HepG2 (cell line): ENCODE results near the gene PDCD2L. TPM values are rescaled to one million over a fixed set of nuclear protein-coding genes. Genes with fewer than 3 reads are reported as not detected.

ENCODE experiments used
- ATM ChIP-seq: fragments of 450-650 bp; IDR thresholded peaks from 2 replicates; pipeline ENCODE4 v1.7.1; 2017; ENCODE audit warnings: mild to moderate bottlenecking, borderline replicate concordance
- IRF2 ChIP-seq: IDR thresholded peaks from 2 replicates; pipeline ENCODE4 v1.6.1; 2018; ENCODE audit warnings: missing genetic modification reagents, missing compliant biosample characterization
- IRX3 ChIP-seq: sonication (generic); formaldehyde crosslinking; IDR thresholded peaks from 2 replicates; pipeline ENCODE4 v1.8.1; 2023; ENCODE audit warnings: mild to moderate bottlenecking, low read depth, missing genetic modification reagents, borderline replicate concordance
- MXD1 ChIP-seq: sonication (generic); formaldehyde crosslinking; IDR thresholded peaks from 2 replicates; pipeline ENCODE4 v1.4.0; 2020; ENCODE audit warnings: mild to moderate bottlenecking, missing genetic modification reagents
- RFX1 ChIP-seq: fragments of 450-650 bp; IDR thresholded peaks from 2 replicates; pipeline ENCODE4 v1.6.1; 2017
- RFXANK ChIP-seq: IDR thresholded peaks from 2 replicates; pipeline ENCODE4 v1.6.1; 2016
- SMARCC2 ChIP-seq: fragments of 450-650 bp; IDR thresholded peaks from 2 replicates; pipeline ENCODE4 v1.6.1; 2017; ENCODE audit warnings: antibody characterized with exemption, mild to moderate bottlenecking
- TCF7L2 ChIP-seq: IDR thresholded peaks from 2 replicates; pipeline ENCODE4 v1.6.1; 2011; ENCODE audit warnings: mild to moderate bottlenecking, low read depth, low read length, moderate library complexity
- ZSCAN9 ChIP-seq: IDR thresholded peaks from 2 replicates; pipeline ENCODE4 v1.6.1; 2016; ENCODE audit warnings: borderline replicate concordance
- ZZZ3 ChIP-seq: sonication (generic); formaldehyde crosslinking; IDR thresholded peaks from 2 replicates; pipeline ENCODE4 v1.4.0; 2020; ENCODE audit warnings: missing genetic modification reagents, mild to moderate bottlenecking, borderline replicate concordance
- polyA plus RNA-seq, 8 experiments: library from polyadenylated mRNA; depleted of rRNA in 3 of 8; stranded (reverse) in 7 of 8; unstranded in 1 of 8; fragments of >200 nt; fragmentation: Illumina TruSeq in 4 of 8; extraction: Trizol in 4 of 8; gene quantifications; 2 replicates each; pipeline versions ENCODE4 v1.2.1 to v1.2.3, GENCODE V29; 2011 to 2016; ENCODE audit warnings: low read depth in 4 of 8, missing spikeins in 1 of 8, mixed read lengths in 1 of 8; ENCODE audit not compliant: insufficient read depth in 1 of 8
- total RNA-seq, 5 experiments: library from RNA; depleted of rRNA; stranded (reverse); fragments of >200 nt; fragmentation: Illumina TruSeq; extraction: Trizol; gene quantifications; 2 replicates each; pipeline ENCODE4 v1.2.3, GENCODE V29; 2016; ENCODE audit warnings: low read depth in 1 of 5
- TF ChIP-seq, protein P1 (sequence below): sonication (generic); formaldehyde crosslinking; IDR thresholded peaks from 2 replicates; pipeline ENCODE4 v1.4.0; 2020; ENCODE audit warnings: mild to moderate bottlenecking, missing genetic modification reagents
- TF ChIP-seq, protein P2 (sequence below): sonication (generic); formaldehyde crosslinking; IDR thresholded peaks from 2 replicates; pipeline ENCODE4 v1.4.0; 2020; ENCODE audit warnings: missing genetic modification reagents
- TF ChIP-seq, protein P3 (sequence below): sonication (generic); formaldehyde crosslinking; IDR thresholded peaks from 2 replicates; pipeline ENCODE4 v1.4.0; 2020; ENCODE audit warnings: missing genetic modification reagents

The PDCD2L gene
- total and polyA plus RNA-seq, 2 of the 13 experiments (the other 11 are each of a cell fraction or from before 2014, with no cell fraction given), result 29.3 to 35.2 TPM

DNA sequence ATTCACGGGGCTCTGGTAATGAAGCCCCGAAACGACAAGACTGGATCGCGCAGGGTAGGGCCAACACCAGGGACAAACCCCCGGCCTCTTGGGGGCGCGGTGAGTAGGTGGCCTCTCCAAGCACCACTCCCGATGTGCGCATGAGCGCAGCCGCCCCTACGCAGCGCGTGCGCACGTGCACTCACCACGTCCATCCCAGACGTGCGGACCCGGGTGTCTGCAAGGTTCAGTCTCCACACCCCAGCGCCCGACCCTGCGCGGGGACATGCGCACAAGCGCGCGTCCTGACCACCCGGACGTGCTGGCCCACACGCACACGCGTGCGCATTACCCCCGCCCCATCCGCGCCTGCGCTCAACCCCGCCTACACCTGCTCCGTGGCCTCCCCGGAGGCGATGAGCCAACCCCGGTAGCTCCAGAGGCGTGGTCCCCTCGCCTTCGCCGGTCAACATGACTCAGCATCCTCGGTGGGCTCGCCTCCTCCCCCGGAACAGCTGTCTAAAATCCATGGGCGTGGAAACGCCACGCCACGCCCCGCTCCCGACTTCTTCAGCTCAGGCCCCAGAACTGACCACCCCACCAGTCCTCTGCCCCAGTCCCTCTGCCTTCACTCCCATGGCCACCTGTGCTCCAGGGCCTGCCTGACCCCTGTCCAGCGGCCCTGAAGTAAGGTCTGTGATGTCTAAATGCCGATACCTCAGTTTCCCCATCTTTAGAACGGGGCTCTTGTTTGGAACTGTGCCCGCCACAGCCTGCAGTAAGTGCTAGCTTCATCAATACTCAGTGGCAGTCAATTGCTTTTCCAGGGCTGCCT is 44.9 kb upstream of the PDCD2L start (continued):
- TF ChIP-seq, protein P1, sequence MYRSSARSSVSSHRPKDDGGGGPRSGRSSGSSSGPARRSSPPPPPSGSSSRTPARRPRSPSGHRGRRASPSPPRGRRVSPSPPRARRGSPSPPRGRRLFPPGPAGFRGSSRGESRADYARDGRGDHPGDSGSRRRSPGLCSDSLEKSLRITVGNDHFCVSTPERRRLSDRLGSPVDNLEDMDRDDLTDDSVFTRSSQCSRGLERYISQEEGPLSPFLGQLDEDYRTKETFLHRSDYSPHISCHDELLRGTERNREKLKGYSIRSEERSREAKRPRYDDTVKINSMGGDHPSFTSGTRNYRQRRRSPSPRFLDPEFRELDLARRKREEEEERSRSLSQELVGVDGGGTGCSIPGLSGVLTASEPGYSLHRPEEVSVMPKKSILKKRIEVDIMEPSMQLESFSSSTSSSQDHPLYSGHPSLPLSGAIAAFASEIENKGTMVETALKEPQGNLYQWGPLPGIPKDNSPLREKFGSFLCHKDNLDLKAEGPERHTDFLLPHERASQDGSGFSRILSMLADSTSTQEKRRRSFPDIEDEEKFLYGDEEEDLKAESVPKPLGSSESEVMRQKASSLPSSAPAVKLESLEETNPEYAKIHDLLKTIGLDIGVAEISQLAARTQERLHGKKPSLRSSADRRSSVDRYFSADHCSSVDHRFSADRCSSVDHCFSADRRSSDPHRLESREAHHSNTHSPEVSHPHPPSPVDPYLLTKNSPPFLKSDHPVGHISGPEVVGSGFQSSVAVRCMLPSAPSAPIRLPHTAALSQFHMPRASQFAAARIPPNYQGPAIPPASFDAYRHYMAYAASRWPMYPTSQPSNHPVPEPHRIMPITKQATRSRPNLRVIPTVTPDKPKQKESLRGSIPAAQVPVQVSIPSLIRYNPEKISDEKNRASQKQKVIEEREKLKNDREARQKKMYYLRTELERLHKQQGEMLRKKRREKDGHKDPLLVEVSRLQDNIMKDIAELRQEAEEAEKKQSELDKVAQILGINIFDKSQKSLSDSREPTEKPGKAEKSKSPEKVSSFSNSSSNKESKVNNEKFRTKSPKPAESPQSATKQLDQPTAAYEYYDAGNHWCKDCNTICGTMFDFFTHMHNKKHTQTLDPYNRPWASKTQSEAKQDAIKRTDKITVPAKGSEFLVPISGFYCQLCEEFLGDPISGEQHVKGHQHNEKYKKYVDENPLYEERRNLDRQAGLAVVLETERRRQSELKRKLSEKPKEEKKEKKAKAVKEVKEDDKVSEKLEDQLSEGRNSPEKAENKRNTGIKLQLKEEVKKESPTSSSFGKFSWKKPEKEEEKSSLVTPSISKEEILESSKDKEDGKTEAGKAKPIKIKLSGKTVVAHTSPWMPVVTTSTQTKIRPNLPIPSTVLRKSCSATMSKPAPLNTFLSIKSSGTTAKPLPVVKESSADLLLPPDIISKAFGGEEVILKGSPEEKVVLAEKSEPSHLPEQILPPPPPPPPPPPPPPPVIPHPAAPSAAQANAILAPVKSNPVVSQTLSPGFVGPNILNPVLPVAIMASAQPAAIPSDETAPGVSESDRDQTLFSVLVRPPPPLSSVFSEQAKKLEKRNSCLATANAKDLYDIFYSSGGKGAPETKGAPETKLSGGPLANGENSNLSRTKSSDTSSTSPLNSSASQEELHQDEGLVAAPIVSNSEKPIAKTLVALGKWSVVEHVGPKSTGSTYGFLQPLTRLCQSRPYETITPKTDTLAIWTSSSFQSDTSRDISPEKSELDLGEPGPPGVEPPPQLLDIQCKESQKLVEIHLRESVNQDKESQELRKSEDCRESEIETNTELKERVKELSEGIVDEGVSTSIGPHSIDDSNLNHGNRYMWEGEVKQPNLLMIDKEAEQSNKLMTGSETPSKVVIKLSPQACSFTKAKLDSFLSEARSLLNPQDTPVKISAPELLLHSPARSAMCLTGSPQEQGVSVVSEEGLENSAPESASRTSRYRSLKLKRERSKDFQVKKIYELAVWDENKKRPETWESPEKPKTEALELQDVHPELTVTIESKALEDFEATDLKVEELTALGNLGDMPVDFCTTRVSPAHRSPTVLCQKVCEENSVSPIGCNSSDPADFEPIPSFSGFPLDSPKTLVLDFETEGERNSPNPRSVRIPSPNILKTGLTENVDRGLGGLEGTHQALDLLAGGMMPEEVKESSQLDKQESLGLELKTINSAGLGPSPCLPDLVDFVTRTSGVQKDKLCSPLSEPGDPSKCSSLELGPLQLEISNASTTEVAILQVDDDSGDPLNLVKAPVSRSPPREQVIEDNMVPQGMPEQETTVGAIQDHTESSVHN (CRISPR knock-in tag), result no peak
- peak; percentile 90 for TF ChIP-seq IRF2 (CRISPR knock-in tag)
- TF ChIP-seq, protein P2, sequence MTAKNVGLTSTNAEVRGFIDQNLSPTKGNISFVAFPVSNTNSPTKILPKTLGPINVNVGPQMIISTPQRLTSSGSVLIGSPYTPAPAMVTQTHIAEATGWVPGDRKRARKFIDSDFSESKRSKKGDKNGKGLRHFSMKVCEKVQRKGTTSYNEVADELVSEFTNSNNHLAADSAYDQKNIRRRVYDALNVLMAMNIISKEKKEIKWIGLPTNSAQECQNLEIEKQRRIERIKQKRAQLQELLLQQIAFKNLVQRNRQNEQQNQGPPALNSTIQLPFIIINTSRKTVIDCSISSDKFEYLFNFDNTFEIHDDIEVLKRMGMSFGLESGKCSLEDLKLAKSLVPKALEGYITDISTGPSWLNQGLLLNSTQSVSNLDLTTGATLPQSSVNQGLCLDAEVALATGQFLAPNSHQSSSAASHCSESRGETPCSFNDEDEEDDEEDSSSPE, result peak; percentile 80
- TF ChIP-seq TCF7L2, result no peak
- TF ChIP-seq IRX3 (CRISPR knock-in tag), result no peak
- TF ChIP-seq ZZZ3 (CRISPR knock-in tag), result peak; percentile 72; the same call in 1 of the 2 replicates
- TF ChIP-seq RFX1, result no peak
- TF ChIP-seq SMARCC2, result no peak
- TF ChIP-seq, protein P3, sequence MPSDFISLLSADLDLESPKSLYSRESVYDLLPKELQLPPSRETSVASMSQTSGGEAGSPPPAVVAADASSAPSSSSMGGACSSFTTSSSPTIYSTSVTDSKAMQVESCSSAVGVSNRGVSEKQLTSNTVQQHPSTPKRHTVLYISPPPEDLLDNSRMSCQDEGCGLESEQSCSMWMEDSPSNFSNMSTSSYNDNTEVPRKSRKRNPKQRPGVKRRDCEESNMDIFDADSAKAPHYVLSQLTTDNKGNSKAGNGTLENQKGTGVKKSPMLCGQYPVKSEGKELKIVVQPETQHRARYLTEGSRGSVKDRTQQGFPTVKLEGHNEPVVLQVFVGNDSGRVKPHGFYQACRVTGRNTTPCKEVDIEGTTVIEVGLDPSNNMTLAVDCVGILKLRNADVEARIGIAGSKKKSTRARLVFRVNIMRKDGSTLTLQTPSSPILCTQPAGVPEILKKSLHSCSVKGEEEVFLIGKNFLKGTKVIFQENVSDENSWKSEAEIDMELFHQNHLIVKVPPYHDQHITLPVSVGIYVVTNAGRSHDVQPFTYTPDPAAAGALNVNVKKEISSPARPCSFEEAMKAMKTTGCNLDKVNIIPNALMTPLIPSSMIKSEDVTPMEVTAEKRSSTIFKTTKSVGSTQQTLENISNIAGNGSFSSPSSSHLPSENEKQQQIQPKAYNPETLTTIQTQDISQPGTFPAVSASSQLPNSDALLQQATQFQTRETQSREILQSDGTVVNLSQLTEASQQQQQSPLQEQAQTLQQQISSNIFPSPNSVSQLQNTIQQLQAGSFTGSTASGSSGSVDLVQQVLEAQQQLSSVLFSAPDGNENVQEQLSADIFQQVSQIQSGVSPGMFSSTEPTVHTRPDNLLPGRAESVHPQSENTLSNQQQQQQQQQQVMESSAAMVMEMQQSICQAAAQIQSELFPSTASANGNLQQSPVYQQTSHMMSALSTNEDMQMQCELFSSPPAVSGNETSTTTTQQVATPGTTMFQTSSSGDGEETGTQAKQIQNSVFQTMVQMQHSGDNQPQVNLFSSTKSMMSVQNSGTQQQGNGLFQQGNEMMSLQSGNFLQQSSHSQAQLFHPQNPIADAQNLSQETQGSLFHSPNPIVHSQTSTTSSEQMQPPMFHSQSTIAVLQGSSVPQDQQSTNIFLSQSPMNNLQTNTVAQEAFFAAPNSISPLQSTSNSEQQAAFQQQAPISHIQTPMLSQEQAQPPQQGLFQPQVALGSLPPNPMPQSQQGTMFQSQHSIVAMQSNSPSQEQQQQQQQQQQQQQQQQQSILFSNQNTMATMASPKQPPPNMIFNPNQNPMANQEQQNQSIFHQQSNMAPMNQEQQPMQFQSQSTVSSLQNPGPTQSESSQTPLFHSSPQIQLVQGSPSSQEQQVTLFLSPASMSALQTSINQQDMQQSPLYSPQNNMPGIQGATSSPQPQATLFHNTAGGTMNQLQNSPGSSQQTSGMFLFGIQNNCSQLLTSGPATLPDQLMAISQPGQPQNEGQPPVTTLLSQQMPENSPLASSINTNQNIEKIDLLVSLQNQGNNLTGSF (CRISPR knock-in tag), result no peak
- TF ChIP-seq RFXANK (CRISPR knock-in tag), result peak; percentile 70; the same call in 1 of the 2 replicates
- TF ChIP-seq ATM, result no peak
- peak; percentile 69 for TF ChIP-seq MXD1
- TF ChIP-seq ZSCAN9 (CRISPR knock-in tag), result peak; percentile 39; the same call in 1 of the 2 replicates
